ENCODE data around the gene KLK13. TPM values are rescaled to one million over a fixed set of nuclear protein-coding genes. Genes with fewer than 3 reads are reported as not detected.

Gene KLK13
- total RNA-seq, 2 donors from 2014 or later = 0.77 TPM; not detected in 1

DNA sequence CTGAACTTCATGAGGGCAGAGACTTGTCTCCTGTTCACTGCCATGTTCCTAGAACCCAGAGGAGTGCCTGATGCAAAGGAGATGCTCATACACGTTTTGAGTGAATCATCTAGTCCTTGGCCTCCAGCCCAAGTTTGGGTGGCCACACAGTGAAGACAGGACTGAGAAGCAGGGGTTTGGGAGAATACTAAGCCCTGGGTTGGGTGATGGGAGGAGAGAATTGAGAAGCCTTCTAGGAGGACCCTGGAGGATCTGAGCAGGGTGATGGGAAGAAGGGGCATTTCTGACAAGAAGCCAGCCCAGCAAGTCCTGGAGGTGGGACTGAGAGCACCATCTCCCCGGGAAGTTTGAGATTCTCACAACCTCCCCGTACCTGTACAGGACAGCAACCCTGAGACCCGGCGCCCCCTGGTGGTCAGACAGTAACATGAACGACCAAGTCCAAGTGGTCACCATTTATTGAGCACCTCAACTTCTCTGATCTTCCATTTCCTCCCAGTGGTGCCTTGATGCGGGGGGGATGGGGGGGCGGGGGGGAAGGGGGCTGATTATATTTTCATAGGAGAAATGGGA is 32.4 kb upstream of the KLK13 start:
- intact Hi-C loops (cut with DNase I) = no loop called here
- TF ChIP-seq CTCF (IDR thresholded peaks at IDR 0.05) (peak; percentile 62 to 81 (median 71)), POLR2A (IDR thresholded peaks at IDR 0.05) (no peak), POLR2AphosphoS5 (IDR thresholded peaks at IDR 0.05) (peak; percentile 16)
- DNase-seq (ENCODE audit: low spot score) = peak; percentile 68
- H3K36me3 ChIP-seq = no peaks in the 10 kb centered on the region
- peaks cover 7% of the 10 kb centered on the region for H3K4me1 ChIP-seq (replicated peaks)
- H3K27me3 ChIP-seq (replicated peaks; ENCODE audit: insufficient read depth) = no peaks in the 10 kb centered on the region
- H3K4me3 ChIP-seq = no peak overlapping the region
- H3K9me3 ChIP-seq = no peaks in the 10 kb centered on the region
- H3K27ac ChIP-seq = no peak overlapping the region
- WGBS = 7% methylated on average over 8 of the region's 8 CpGs

DNA sequence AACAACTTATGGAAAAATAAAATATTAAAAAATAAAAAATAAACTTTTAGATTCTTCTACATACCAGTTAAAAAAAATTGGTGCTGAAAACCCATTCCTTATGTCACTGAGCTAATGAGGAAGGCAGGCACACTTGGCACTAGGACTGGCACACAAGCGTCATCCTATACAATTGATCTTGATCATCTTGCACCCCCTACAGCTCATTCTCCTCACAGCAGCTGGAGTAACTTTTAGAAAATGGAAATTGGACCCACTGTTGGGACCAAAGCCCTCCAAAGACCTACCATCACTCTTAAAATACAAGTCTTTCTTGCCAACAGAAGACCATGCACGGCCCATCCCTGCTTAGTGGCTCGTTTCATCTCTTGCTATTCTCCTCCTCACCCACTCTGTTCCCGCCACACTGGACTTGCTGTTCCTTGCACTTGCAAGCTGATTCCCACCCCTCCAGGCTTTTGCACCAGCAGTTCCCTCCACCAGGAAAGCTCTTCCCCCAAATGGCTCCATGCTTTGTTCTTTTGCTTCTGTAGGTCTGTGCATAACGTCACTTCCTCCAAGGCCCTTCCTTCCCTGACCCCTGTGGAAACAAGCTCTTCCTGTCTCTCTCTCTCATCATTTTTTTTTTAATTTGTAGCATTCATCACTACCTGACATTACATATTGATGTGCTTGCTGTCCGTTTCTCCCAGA is 31.7 kb upstream of the KLK13 start:
- H3K9me3 ChIP-seq = no peaks in the 10 kb centered on the region
- TF ChIP-seq POLR2AphosphoS5 (IDR thresholded peaks at IDR 0.05) (no peak), CTCF (IDR thresholded peaks at IDR 0.05) (peak in 2 of 4 experiments; percentile 43), POLR2A (IDR thresholded peaks at IDR 0.05) (no peak)
- intact Hi-C loops (cut with DNase I) = no loop called here
- no peaks in the 10 kb centered on the region for H3K27me3 ChIP-seq (replicated peaks; ENCODE audit: insufficient read depth)
- H3K27ac ChIP-seq = no peak overlapping the region
- H3K36me3 ChIP-seq = no peaks in the 10 kb centered on the region
- DNase-seq (ENCODE audit: low spot score) = no peak
- WGBS = 82% methylated on average over 6 of the region's 6 CpGs
- H3K4me1 ChIP-seq (replicated peaks) = peaks cover 7% of the 10 kb centered on the region
- H3K4me3 ChIP-seq = no peak overlapping the region

DNA sequence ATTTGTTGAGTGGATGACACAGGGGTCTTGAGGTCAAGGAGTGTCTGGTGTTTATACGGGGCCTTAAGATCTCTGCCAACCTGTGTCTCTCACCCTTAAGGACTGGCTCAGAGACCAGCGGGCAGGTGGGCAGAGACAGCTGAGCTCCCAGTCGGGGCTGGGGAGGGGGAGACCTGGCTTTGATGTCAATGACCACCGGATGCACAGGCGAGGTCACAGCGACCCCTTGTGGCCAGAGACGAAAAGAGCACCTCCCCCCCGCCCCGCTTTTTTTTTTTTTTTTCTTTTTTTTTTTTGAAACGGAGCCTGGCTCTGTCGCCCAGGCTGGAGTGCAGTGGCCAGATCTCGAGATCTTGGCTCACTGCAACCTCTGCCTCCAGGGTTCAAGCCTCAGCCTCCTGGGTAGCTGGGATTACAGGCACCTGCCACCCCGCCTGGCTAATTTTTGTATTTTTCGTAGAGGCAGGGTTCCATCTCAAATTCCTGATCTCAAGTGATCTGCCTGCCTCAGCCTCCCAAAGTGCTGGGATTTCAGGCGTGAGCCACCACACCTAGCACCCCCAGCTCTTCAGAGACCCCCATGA is 29.9 kb upstream of the KLK13 start:
- DNase-seq (ENCODE audit: low spot score) = no peak
- no peak overlapping the region for H3K4me3 ChIP-seq
- H3K9me3 ChIP-seq = no peaks in the 10 kb centered on the region
- no peak overlapping the region for H3K27ac ChIP-seq
- intact Hi-C loops (cut with DNase I) = no loop called here
- 24% methylated on average over 15 of the region's 15 CpGs for WGBS
- peaks cover 7% of the 10 kb centered on the region for H3K4me1 ChIP-seq (replicated peaks)
- no peaks in the 10 kb centered on the region for H3K27me3 ChIP-seq (replicated peaks; ENCODE audit: insufficient read depth)
- no peaks in the 10 kb centered on the region for H3K36me3 ChIP-seq
- TF ChIP-seq POLR2AphosphoS5 (IDR thresholded peaks at IDR 0.05) = no peak
- TF ChIP-seq CTCF (IDR thresholded peaks at IDR 0.05) = peak; percentile 63 to 85 (median 80)

- TF ChIP-seq CTCF (IDR thresholded peaks at IDR 0.05) (no peak), POLR2A (IDR thresholded peaks at IDR 0.05) (no peak), POLR2AphosphoS5 (IDR thresholded peaks at IDR 0.05) (no peak)
- 65% methylated on average over 22 of the region's 22 CpGs for WGBS
- Histone ChIP-seq H3K4me1 (replicated peaks) (peaks cover 7% of the 10 kb centered on the region), H3K27ac (peak overlapping the region; percentile 62 to 64), H3K36me3 (no peaks in the 10 kb centered on the region), H3K9me3 (no peaks in the 10 kb centered on the region), H3K27me3 (replicated peaks; ENCODE audit: insufficient read depth) (no peaks in the 10 kb centered on the region), H3K4me3 (no peak overlapping the region)
- intact Hi-C loops (cut with DNase I) = no loop called here
- DNase-seq (ENCODE audit: low spot score) = no peak
Observed at GRCh38 chr19:51093510-51094345, 28.8 kb upstream of the KLK13 start.
